GM11168 (cell line): ENCODE measurements around the gene GPR18.
"Not testable (repeated sequence)": the region's sequence is repeated elsewhere in the genome, so short reads cannot be mapped to it uniquely, and the experiment has no call there.

Source experiments
- in situ Hi-C: fragments of 300-500 bp; cut with MboI; formaldehyde crosslinking; loops from one replicate; pipeline ENCODE4 v1.12.0; 2022; ENCODE audit warnings: low sequenced_read_pairs; ENCODE audit not compliant: unreplicated experiment

The GPR18 gene

DNA sequence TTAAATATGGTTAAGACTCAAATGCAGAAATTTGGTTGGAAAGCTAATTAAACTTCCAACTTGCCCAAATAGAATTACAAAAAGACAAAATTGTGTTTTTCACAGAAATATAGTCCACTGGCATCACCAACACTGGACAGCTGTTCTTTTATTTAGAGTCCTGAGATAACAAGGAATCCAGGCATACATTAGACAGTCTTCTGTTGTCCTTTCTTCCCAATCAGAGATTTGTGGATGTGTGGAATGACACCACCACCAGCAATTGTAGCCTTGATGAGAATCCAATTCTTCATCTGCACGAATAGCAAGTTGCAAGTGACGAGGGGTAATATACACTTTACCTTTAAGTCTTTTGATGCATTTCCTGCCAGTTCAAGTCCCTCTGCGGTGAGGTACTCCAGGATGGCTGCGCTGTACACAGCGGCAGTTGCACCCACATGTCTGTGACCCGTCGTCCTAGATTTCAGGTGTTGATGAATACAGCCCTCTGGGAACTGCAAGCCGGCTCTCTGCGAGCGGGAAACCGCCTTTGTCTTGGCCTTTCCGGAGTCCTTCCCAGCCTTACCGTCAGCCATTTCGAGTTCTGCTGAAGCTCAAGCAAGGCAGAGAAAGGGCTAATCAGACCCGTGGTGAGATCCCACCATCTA is 42.9 kb downstream of the GPR18 start:
- in situ Hi-C loops: no loop called here

DNA sequence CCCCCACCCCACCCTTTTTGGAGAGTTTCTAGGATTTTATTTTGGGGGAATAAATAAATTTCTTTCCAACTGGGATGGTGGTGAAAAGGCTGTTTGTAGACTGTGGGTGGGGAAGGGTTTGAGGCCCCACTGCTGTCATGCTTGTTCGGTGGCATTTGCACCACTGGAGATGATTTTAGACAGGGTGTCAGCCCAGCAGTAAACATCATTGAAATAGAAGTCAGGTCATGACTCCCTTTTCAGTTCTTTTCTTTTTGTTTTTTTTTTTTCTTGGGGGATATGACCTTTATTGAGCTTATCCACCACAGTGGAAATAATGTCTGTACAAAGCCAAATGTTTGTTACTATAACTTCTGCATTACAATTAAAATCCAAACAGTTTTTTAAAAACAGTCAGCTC is 43.4 kb downstream of the GPR18 start:
- in situ Hi-C loops: no loop called here

DNA sequence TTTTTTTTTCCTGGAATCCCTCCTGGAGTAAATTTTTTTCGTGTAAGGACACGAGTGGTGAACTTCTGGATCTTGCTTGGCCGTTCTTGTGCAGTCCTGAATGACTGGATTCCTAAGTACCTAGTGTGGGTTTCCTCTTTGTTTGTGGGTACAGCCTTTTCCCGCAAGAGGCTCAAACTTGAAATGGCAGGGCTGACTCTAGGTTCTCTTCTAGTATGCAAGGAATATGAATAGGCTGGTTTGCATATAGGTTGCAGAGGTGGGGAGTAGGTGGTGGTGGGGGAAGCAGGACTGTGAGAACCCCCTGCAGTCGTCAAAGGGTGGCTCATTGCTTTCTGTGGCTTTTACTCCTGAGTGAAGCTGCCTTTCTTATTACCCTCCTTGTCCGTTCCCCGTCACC is 43.9 kb downstream of the GPR18 start:
- in situ Hi-C loops: no loop called here

DNA sequence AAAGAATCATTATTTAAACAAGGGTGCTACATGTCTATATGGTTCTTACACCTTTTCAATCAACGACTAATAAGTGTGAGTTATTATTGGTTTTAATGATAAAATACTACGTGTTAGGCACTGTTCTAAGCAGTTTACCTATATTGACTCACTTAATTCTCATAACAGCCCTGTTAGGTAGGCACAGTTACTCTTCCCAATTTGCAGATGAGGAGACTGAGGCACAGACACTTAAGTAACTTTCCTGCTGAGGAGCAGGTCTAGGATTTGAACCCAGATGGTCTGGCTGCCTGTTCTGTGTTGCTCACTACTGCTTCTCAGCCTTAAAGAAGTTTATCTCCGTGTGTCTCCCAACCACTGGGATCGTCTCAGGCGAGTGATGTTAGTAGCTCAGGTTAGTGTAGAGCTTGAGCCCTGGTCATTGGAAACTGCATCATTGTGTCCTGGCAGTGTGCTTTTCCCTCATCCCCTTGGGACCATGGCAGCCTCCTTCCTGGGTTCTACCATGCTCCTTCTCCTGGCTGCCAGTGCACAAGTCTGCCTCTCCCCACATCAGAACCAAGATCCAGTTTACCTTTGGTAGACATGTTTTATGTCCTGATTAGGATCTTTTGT is 46.7 kb downstream of the GPR18 start:
- in situ Hi-C loops: no loop called here

DNA sequence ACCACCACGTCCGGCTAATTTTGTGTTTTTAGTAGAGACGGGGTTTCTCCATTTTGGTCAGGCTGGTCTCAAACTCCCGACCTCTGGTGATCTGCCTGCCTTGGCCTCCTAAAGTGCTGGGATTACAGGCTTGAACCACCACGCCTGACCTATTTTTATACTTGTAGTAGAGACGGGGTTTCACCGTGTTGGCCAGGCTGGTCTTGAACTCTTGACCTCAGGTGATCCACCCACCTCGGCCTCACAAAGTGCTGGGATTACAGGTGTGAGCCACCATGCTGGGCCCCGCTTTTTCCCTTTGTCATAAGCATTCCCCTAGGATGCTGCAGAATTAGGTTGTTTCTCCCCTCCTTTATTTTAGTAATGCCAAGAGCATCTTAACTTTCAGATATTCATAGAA is 47.6 kb downstream of the GPR18 start:
- in situ Hi-C loops: not testable (repeated sequence)

DNA sequence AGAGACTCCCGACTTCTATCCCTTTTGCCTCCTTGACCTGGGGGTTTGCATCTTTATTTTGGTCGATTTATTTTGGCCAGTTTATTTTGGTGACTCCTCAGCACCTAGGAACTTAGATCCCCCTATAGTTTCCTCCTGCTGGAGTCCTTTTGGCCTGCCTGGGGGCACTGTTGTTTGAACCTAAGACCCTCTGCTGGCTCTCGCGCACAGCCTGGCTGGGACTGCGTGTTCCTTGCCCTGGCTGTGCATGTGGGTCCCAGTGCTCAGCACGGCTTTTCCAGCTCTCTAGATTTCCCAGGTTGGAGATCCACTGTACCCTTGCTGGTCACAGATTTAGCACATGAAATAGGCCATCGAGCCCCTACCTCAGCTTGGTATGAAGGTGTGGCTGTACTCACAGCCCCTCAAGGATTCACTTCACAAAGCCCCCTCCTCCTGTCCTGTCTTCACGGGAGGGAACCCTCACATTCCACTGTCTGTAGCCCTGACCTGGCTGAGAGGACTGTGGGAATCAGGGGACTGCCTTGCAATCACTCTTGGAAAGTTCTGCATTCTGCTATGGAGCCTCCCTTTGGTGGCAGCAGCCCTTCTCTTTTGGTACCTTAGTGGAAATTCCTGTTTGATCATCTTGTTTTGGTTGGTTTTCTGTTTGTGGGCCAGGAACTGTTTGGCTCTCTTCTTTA is 49.2 kb downstream of the GPR18 start:
- in situ Hi-C loops: loop anchor here (10.0 kb wide), 1 partner anchor 56 kb away; no protein-coding TSS in a partner anchor

DNA sequence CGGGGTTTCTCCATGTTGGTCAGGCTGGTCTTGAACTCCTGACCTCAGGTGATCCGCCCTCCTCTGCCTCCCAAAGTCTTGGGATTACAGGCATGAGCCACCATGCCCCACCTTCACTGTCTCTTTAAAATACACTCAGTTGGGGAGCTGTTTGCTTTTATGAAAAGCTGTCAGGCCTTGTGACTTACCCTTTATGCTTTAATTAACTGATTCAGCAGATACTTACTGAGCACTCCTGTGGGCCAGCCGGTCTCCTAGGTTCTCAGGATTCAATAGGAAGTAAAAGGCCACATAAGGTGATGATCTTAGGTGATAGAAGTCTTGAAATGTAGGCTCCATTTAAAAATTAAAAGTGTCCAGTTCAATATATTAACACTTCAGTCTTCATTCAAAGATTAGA is 50.0 kb downstream of the GPR18 start:
- in situ Hi-C loops: loop anchor here (10.0 kb wide), 1 partner anchor 57 kb away; no protein-coding TSS in a partner anchor

DNA sequence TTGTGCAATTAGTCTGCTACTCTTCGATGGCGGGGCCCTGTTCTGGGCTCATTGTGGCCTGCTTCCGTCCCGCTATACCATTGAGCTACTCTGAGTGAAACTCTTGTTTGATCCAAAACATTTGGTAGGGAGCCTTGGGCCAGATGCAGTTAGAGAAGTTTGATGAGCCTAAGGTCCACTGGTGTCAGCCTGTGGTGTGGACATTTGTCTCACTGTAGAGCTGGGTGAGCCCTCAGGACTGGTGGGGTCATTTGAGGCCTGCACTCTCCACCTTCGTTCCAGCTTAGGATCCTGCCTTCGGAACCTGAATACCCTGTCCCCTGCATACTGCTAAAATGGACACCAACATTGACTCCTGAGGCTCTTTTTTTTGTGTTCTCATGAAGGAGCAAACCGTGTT is 50.7 kb downstream of the GPR18 start:
- in situ Hi-C loops: loop anchor here (10.0 kb wide), 1 partner anchor 57 kb away; no protein-coding TSS in a partner anchor

DNA sequence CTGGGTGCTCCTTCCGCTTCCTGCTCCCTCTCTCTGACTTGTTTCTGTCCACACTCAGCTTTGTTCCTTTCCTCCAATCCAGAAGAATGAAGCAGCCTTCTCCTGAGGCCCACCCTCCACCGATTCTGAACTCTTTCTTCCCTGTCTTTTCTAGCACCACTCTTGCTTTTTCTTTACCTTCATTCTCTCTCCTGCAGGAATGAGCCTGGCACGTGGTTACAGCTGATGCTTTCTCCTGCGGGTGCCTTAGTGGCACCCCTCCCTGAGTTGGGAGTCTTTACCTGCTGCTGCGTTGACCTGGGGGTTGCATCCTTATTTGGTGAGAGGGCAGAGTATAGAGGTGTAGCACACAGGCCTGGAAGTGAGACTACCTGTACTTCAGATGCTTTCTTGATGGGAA is 51.3 kb downstream of the GPR18 start:
- in situ Hi-C loops: loop anchor here (10.0 kb wide), 1 partner anchor 58 kb away; no protein-coding TSS in a partner anchor

DNA sequence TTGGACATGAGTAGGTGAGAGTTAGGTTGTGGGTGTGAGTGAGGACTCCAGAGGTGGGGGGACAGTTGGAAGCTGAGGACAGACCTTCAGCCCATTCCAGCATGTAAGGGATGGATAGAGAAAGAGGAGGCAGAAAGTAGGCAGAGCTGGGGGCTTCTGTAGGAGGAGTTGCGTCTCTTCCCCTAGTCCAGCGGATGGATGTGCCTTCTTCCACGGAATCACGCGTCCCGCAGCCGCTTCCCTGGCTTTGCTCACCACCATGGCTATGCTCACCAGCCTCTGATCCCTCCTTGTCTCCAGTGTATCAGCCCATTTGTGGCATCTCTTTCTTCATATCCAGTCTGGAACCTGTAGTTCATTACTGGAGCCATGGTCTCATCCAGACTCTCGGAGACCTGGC is 52.0 kb downstream of the GPR18 start:
- in situ Hi-C loops: loop anchor here (10.0 kb wide), 1 partner anchor 59 kb away; no protein-coding TSS in a partner anchor

DNA sequence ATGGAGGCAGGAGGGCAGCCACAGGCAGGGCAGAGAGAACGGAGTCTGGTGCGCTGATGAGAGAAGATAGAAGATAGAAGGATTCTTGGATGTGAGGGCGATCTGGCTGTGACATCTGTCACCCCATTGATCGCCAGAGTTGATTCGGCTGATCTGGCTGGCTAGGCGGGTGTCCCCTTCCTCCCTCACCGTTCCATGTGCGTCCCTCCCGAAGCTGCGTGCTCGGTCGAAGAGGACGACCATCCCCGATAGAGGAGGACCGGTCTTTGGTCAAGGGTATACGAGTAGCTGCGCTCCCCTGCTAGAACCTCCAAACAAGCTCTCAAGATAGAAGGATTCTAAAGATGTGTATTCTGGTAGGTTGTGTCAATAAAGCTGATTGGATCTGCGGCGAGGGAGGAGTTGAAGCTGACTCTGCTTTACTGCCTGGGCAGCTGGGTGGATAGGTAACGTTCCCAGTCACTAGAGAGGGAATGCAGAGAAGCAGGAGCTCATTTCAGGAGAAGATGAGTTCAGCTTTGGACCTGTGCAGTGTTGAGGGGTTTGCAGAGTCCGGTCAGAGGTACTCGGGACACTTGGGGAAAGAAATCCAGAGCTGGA is 52.5 kb downstream of the GPR18 start:
- in situ Hi-C loops: loop anchor here (10.0 kb wide), 1 partner anchor 59 kb away; no protein-coding TSS in a partner anchor
